PC-3 (cell line): ENCODE results near the gene PTK6. TPM values are rescaled to one million over a fixed set of nuclear protein-coding genes. Genes with fewer than 3 reads are reported as not detected.

ENCODE experiments used
- ATAC-seq: fragments of 200-7000 bp; cut with Tn5 transposase; 2 replicates; pipeline ENCODE4 v1.9.1; 2020; ENCODE audit warnings: mild to moderate bottlenecking, moderate library complexity
- BruUV-seq: library from RNA; stranded (reverse); fragments of 400-500 nt; replicated peaks from 2 replicates; lab custom pipeline; 2021; lab: Mats Ljungman, UMichigan
- CTCF ChIA-PET: fragments of 300-600 bp; sonication (Branson Sonifier 250); formaldehyde crosslinking; loops from one replicate; lab custom pipeline; 2022; ENCODE audit warnings: antibody characterized with exemption; lab: Charles Lee
- POLR2A ChIA-PET: fragments of 300-600 bp; sonication (Branson Sonifier 250); formaldehyde crosslinking; loops from one replicate; lab custom pipeline; 2022; ENCODE audit warnings: antibody characterized with exemption; ENCODE audit not compliant: unreplicated experiment; lab: Charles Lee
- DNase-seq: peaks from one replicate; pipeline ENCODE4 v3.0.0-alpha.2; 2015
- H2AFZ ChIP-seq: fragments of 300-600 bp; sonication (generic); 2 replicates; pipeline ENCODE4 v1.6.0; 2016; ENCODE audit warnings: antibody characterized with exemption, low read length
- H3F3A ChIP-seq: fragments of 300-600 bp; sonication (generic); one replicate; pipeline ENCODE4 v1.6.0; 2017; ENCODE audit warnings: antibody characterized with exemption, low read length, control low read depth, mild to moderate bottlenecking; ENCODE audit not compliant: unreplicated experiment
- H3K27ac ChIP-seq: fragments of 300-600 bp; sonication (generic); 2 replicates; pipeline ENCODE4 v1.5.1; 2016; ENCODE audit warnings: mild to moderate bottlenecking, low read length
- H3K27me3 ChIP-seq: fragments of 300-600 bp; sonication (generic); 2 replicates; pipeline ENCODE4 v1.6.1; 2016; ENCODE audit warnings: low read length, mixed read lengths
- H3K36me3 ChIP-seq: fragments of 300-600 bp; sonication (generic); 2 replicates; pipeline ENCODE4 v1.6.1; 2016; ENCODE audit warnings: low read depth, mixed run types, low read length, mixed read lengths
- H3K4me1 ChIP-seq: fragments of 300-600 bp; sonication (generic); 2 replicates; pipeline ENCODE4 v1.5.1; 2016; ENCODE audit warnings: low read length; ENCODE audit not compliant: insufficient read depth
- H3K4me2 ChIP-seq: fragments of 300-600 bp; sonication (generic); 2 replicates; pipeline ENCODE4 v1.6.0; 2016; ENCODE audit warnings: low read length
- H3K4me3 ChIP-seq: fragments of 300-600 bp; sonication (generic); 2 replicates; pipeline ENCODE4 v1.5.1; 2016; ENCODE audit warnings: mild to moderate bottlenecking, low read length, mixed read lengths
- H3K79me2 ChIP-seq: fragments of 300-600 bp; sonication (generic); 2 replicates; pipeline ENCODE4 v1.6.1; 2017; ENCODE audit warnings: low read length, mixed read lengths
- H3K9ac ChIP-seq: fragments of 300-600 bp; sonication (generic); 2 replicates; pipeline ENCODE4 v1.6.0; 2016; ENCODE audit warnings: mild to moderate bottlenecking, low read length
- H3K9me2 ChIP-seq: fragments of 300-600 bp; sonication (generic); replicated peaks from 2 replicates; pipeline ENCODE4 v1.6.1; 2016; ENCODE audit warnings: mixed run types, low read length, mixed read lengths
- H3K9me3 ChIP-seq: fragments of 300-600 bp; sonication (generic); 2 replicates; pipeline ENCODE4 v1.6.1; 2016; ENCODE audit warnings: low read length, mixed read lengths
- H4K20me1 ChIP-seq: fragments of 300-600 bp; sonication (generic); 2 replicates; pipeline ENCODE4 v1.6.1; 2016; ENCODE audit warnings: low read length, mixed read lengths
- EZH2 ChIP-seq: fragments of 300-600 bp; sonication (generic); IDR thresholded peaks from one replicate; pipeline ENCODE4 v1.6.1; 2017; ENCODE audit warnings: antibody characterized with exemption, mild to moderate bottlenecking, low read length; ENCODE audit not compliant: unreplicated experiment
- EZH2phosphoT487 ChIP-seq: fragments of 300-600 bp; sonication (generic); IDR thresholded peaks from 2 replicates; pipeline ENCODE4 v1.6.1; 2018; ENCODE audit warnings: mild to moderate bottlenecking, antibody characterized with exemption, low read length, borderline replicate concordance
- intact Hi-C: fragments of 100-400 bp; cut with micrococcal nuclease; formaldehyde crosslinking; loops from 2 replicates; pipeline ENCODE4 v1.9.0; 2023
- total RNA-seq: library from RNA; depleted of rRNA; stranded (reverse); fragments of >200 nt; gene quantifications from 2 replicates; pipeline ENCODE4 v1.2.3, GENCODE V29; 2014; rRNA removed
- TF ChIP-seq, protein P1 (sequence below): fragments of 300-600 bp; sonication (generic); conservative IDR thresholded peaks from 2 replicates; pipeline ENCODE4 v1.5.1; 2017; ENCODE audit warnings: antibody characterized with exemption, low read depth, mild to moderate bottlenecking, low read length

The PTK6 gene
- total RNA-seq, 1 experiment from 2014 or later = 11.1 TPM

DNA sequence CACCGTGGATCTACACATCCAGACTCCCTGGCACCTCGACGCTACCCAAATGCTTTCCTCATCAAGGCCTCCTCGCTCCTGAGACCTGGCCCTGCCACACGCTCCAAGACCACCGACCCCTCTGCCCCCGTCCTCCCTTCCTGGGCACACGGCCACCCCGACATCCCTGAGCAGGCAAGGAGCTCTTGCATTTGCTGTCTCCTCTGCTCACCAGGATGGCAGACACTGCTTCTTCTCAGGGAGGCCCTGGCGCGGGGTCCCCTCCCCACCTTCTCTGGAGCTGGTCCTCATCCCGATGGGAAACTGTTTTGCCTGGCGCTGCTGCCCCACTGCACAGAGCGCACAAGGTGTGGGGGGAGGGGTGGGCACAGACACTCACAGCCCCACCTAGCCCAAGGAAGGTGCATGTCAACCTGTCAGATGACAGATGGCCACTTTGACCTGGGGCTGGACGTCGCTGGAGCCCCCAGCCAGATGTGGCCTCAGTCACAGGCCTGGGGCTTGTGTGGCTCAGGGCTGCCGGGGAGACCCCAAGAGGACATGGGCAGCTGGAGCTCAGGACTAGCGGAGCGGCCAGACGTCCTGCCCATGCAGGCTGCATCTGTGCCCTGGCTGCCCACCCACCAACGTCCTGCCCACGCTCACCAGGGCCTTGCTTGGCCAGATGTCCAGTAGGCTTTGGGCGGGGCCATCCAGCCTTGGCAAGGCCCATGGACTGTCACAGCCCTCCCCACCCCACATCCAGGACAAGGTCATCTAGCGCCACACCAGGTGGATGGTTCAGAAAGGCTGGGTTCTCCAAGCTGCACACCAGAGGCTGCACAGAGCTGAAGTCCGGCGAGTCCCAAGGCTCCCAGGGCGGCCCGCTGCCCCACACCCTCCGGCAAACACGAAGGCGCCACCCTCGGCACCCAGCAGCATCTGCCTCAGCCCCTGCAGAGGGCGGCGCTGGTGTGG is 58.6 kb downstream of the PTK6 start:
- Histone ChIP-seq H3K9ac (no peak overlapping the region), H3F3A (no peaks in the 10 kb centered on the region), H3K27ac (no peak overlapping the region), H3K4me2 (no peak overlapping the region), H3K36me3 (no peaks in the 10 kb centered on the region), H3K79me2 (no peaks in the 10 kb centered on the region), H3K4me3 (no peak overlapping the region), H4K20me1 (no peaks in the 10 kb centered on the region), H2AFZ (no peak overlapping the region), H3K9me3 (no peaks in the 10 kb centered on the region), H3K9me2 (no peaks in the 10 kb centered on the region), H3K27me3 (peaks cover 20% of the 10 kb centered on the region), H3K4me1 (0 out of 2 replicates have a peak, but pooled peaks cover 5% of the 10 kb centered on the region)
- no TSS peak for BruUV-seq
- POLR2A ChIA-PET = interaction anchor here (0.6 kb wide), 1 partner anchor 136 kb away, joined by 3 read pairs; no protein-coding TSS in a partner anchor
- intact Hi-C loops = no loop called here
- no peak for TF ChIP-seq EZH2
- TF ChIP-seq, protein P1, sequence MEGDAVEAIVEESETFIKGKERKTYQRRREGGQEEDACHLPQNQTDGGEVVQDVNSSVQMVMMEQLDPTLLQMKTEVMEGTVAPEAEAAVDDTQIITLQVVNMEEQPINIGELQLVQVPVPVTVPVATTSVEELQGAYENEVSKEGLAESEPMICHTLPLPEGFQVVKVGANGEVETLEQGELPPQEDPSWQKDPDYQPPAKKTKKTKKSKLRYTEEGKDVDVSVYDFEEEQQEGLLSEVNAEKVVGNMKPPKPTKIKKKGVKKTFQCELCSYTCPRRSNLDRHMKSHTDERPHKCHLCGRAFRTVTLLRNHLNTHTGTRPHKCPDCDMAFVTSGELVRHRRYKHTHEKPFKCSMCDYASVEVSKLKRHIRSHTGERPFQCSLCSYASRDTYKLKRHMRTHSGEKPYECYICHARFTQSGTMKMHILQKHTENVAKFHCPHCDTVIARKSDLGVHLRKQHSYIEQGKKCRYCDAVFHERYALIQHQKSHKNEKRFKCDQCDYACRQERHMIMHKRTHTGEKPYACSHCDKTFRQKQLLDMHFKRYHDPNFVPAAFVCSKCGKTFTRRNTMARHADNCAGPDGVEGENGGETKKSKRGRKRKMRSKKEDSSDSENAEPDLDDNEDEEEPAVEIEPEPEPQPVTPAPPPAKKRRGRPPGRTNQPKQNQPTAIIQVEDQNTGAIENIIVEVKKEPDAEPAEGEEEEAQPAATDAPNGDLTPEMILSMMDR = no peak
- TF ChIP-seq EZH2phosphoT487 = no peak
- CTCF ChIA-PET = no interaction called here
- DNase-seq (no peak), ATAC-seq (no peak)

Other genes starting within 250 kb of the PTK6 start
- gene COL20A1, start 244.2 kb downstream of the PTK6 start, total RNA-seq = not detected in 2 replicates
- gene CHRNA4, start 176.0 kb downstream of the PTK6 start, total RNA-seq = not detected in 2 replicates
- gene KCNQ2, start 64.7 kb downstream of the PTK6 start, total RNA-seq = not detected in 2 replicates
- gene EEF1A2, start 38.3 kb downstream of the PTK6 start, total RNA-seq = 463 and 559 TPM in 2 replicates
- 245 and 256 TPM in 2 replicates for gene PPDPF, start 16.6 kb downstream of the PTK6 start, total RNA-seq
- 0.22 and 0.63 TPM in 2 replicates for gene SRMS, start 10.4 kb upstream of the PTK6 start, total RNA-seq
- gene FNDC11, start 16.8 kb upstream of the PTK6 start, total RNA-seq = 0.40 and 1.8 TPM in 2 replicates
- 33.4 and 77.2 TPM in 2 replicates for gene HELZ2, start 36.9 kb upstream of the PTK6 start, total RNA-seq
- gene GMEB2, start 89.7 kb upstream of the PTK6 start, total RNA-seq = 13.7 and 21.9 TPM in 2 replicates
- gene STMN3, start 116.0 kb upstream of the PTK6 start, total RNA-seq = 15.8 and 24.5 TPM in 2 replicates
- 43.0 and 56.2 TPM in 2 replicates for gene RTEL1, start 120.9 kb upstream of the PTK6 start, total RNA-seq
- 41.6 and 59.0 TPM in 2 replicates for gene TNFRSF6B, start 159.3 kb upstream of the PTK6 start, total RNA-seq
- 71.2 and 73.5 TPM in 2 replicates for gene ARFRP1, start 170.6 kb upstream of the PTK6 start, total RNA-seq
- 37.9 and 56.8 TPM in 2 replicates for gene ZGPAT, start 170.7 kb upstream of the PTK6 start, total RNA-seq
- gene LIME1, start 199.3 kb upstream of the PTK6 start, total RNA-seq = 17.3 and 18.6 TPM in 2 replicates
- 116 TPM in 2 replicates for gene SLC2A4RG, start 202.4 kb upstream of the PTK6 start, total RNA-seq